HuH-7 (cell line): ENCODE measurements around the gene NOMO2.
"Not testable (repeated sequence)": the region's sequence is repeated elsewhere in the genome, so short reads cannot be mapped to it uniquely, and the experiment has no call there.

ENCODE experiments used
- DNase-seq: peaks from one replicate; pipeline ENCODE4 v3.0.0; 2011; ENCODE audit warnings: low spot score

The NOMO2 gene

DNA sequence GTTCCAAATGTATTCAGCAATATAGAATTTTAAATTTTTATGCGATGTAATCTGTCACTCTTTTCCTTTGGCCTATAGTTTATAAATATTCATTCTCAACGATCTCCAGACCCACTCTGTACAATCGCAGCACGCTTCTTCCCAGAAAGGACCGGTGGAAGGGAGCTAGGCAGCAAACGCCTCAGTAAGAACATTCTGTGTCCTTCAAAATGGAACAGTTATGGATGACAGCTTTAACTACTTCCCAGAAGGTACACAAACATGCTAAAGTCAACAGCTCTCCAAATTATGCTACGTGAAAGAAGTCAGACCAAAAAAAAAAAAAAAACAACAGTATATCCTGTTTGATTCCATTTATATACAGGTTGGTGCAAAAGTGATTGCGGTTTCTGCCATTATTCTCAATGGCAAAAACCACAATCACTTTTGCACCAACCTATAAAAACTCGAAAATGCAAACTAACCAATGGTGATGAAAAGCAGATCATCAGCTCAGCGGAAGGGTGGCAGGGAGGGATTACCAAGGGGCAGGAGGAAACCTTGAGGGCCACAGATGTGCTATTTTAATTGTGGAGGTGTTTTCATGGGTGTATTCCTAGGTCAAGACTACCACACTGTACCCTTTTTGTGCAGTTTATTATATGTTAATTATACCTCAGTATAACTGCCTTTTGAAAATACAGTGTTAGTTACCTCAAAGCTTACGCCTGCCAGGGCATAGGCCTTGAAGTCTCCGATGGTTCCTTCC lies 43.2 kb downstream of the NOMO2 start:
- DNase-seq = not testable (repeated sequence)

DNA sequence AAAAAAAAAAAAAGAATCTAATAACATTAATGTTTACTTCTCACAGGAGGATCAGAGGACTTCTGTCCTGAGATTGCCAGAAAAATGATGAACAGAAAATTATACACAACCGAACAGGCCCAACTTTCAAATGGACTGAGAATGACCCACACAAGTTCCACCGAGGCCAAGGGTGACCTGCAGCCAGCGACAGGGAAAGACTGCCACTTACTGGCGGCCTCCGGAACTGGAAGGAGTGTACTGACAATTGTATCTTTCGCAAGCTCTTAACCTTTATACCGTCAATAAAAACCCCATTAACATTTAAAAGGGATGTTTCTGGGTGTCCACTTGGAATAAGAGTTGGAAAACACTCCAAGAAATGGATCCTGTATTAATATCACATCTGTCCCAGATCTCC lies 63.5 kb downstream of the NOMO2 start:
- not testable (repeated sequence) for DNase-seq

DNA sequence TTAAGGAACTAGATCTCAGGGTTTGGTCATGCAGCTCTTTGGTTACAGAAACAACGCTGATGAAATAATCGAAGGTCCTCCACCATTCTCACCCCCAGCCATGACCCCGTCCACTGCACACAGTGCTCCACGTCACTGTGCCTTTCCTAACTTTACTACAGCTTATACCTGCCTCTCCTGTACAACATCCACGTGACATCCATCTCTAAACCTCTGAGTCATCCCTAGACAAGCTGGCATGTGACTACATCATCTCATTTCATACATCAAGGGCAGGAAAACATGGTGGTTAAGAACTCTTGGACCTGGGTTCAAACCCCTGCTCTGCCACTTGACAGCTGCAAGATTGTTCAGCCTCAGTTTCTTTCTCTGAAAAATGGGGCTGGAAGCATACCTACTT lies 64.9 kb downstream of the NOMO2 start:
- not testable (repeated sequence) for DNase-seq

DNA sequence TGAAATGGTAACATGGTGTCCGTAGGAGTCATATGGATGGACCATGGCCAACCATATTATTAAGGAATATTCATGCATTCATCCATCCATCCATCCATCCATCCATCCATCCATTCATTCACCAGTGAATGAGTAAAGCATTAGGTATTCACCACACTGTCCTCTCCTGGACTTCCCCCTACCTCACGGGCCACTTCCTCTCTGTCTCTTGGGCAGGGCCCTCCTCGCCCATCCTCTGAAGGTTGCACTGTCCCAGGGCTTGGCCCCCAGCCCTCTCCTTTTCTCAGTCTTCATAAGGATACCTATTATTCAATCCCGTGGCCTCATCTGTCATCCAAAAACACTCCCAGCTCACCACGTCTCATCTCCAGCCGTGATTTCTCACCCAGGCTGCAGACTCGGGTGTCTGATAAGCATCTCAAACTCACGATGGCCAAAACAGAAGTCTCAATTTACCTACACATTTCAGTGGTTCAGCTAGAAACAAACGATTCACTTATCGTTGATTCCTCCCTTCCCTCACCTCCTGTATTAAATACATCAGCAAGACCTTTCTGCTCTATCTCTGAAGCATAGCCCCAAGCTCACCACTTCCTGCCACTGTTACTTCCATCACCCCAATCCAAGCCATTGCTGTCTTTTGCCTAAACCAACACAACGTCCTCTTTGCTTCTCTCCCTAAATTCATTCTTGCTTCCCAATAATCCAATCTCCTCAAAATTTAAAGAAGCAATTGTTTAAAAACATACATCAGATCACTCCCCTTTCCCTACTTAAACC lies 69.6 kb downstream of the NOMO2 start:
- DNase-seq = not testable (repeated sequence)

DNA sequence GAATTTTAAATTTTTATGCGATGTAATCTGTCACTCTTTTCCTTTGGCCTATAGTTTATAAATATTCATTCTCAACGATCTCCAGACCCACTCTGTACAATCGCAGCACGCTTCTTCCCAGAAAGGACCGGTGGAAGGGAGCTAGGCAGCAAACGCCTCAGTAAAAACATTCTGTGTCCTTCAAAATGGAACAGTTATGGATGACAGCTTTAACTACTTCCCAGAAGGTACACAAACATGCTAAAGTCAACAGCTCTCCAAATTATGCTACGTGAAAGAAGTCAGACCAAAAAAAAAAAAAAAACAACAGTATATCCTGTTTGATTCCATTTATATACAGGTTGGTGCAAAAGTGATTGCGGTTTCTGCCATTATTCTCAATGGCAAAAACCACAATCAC lies 125.9 kb downstream of the NOMO2 start:
- not testable (repeated sequence) for DNase-seq

DNA sequence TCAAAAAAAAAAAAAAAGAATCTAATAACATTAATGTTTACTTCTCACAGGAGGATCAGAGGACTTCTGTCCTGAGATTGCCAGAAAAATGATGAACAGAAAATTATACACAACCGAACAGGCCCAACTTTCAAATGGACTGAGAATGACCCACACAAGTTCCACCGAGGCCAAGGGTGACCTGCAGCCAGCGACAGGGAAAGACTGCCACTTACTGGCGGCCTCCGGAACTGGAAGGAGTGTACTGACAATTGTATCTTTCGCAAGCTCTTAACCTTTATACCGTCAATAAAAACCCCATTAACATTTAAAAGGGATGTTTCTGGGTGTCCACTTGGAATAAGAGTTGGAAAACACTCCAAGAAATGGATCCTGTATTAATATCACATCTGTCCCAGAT lies 146.1 kb downstream of the NOMO2 start:
- DNase-seq = not testable (repeated sequence)

DNA sequence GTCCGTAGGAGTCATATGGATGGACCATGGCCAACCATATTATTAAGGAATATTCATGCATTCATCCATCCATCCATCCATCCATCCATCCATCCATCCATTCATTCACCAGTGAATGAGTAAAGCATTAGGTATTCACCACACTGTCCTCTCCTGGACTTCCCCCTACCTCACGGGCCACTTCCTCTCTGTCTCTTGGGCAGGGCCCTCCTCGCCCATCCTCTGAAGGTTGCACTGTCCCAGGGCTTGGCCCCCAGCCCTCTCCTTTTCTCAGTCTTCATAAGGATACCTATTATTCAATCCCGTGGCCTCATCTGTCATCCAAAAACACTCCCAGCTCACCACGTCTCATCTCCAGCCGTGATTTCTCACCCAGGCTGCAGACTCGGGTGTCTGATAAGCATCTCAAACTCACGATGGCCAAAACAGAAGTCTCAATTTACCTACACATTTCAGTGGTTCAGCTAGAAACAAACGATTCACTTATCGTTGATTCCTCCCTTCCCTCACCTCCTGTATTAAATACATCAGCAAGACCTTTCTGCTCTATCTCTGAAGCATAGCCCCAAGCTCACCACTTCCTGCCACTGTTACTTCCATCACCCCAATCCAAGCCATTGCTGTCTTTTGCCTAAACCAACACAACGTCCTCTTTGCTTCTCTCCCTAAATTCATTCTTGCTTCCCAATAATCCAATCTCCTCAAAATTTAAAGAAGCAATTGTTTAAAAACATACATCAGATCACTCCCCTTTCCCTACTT lies 152.2 kb downstream of the NOMO2 start:
- not testable (repeated sequence) for DNase-seq

DNA sequence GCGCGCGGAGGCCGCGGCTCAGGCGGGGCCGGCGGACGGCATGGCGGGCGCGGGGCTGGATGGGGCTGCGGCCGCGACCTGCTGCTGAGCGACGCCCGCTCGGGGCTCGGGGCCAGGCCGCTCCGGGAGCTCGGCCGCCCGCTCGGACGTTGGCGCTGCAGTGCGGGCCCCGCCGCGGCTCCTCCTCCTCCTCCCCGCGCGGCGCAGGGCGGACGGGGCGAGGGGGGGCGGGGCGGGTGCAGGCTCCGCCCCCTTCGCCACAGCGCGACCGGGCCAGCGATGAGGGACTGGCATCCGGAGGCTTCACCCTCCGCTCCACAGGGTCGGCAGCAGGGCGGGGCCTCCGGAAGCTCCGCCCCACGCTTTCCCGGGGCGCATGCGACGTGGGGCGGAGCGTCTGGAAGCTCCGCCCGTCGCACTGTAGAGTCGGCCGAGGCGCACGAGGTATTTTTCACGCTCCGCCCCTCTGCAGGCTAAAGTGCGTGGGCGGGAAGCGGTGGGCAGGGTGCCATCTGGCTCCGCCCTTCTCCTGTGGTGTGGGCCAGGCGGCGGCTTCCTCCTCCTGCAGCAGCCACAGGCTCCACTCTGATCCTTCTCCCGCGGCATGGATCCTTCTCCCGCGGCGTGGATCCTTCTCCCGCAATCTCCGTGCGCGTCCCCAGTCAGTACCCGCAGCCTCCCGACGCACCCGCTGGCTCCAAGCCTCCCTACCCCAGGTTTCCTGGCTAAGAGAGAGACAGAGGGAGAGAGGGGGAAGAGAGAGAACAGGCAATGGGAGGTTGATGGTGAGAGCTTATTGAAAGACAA lies 159.8 kb downstream of the NOMO2 start:
- DNase-seq = not testable (repeated sequence)

DNA sequence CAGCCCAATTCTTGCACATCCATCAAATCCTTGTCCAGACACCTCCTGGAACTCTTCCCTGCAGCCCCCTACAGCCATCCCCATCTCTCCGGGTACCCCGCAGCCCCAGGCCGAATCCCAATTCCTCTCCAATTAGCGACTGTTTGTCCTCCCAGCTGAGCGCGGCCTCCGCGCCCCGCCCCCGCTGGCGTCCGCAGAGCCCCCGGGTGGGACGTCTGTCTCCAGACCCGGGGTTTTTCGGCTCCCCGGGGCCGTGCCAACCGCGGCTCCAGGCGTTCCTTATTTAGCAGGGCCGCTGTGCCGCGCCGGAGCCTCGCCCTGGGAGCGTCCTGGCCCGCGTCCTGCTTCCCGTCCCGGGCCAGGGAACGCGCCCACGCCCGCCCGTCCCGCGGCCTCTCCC lies 160.7 kb downstream of the NOMO2 start:
- DNase-seq = not testable (repeated sequence)

DNA sequence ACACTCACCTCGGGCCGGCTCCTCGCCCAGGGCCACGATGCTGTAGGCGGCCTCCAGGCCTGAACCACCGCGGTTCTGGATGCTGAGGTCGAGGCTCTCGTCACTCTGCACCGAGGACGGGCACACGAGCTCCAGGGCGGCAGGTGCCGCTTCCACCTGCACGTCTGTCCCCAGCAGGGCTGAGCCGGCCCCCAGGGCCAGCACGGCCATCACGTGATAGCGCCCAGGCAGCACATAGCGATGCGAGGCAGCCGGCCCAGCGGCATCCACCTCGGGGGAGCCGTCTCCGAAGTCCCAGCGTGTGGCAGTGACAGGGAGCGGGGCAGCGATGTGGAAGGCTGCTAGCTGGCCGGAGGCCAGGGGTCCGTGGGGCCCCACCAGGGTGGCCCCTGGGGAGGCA lies 167.5 kb downstream of the NOMO2 start:
- DNase-seq = not testable (repeated sequence)

DNA sequence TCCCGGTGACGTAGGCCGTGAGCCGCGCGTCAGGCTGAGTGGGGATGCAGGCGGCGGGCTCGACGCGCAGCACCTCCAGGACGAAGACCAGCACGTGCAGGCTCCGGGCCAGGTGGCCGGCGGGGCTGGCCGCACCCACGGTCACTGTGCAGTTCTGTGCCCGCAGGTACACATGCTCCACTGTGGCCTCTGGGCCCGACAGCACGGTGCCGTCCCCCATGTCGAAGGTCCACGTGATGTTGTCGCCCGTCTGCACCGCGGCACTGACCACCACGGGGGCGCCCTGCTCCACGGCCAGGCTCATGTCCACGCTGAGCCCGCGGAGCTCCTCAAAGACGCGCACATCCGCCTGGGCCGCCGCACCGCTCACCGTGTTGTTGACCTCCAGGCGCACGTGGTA lies 174.1 kb downstream of the NOMO2 start:
- DNase-seq = not testable (repeated sequence)

DNA sequence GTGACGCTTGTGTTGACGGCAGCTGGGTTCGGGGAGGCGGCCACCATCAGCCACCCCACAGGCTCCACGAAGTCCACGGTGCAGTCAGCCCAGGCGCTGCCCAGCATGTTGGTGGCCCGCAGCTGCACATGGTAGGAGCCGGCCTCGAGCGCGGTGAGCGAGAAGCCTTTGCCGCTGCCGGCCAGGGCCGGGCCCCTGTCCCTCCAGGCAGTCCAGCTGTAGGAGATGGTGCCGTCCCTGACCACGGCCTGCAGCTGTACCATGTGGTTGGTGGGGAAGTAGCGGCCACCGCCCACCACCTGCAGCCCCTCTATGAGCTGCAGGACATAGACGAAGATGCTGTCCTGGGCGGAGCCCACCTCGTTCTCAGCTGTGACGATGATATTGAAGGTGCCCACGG lies 175.4 kb downstream of the NOMO2 start:
- not testable (repeated sequence) for DNase-seq

DNA sequence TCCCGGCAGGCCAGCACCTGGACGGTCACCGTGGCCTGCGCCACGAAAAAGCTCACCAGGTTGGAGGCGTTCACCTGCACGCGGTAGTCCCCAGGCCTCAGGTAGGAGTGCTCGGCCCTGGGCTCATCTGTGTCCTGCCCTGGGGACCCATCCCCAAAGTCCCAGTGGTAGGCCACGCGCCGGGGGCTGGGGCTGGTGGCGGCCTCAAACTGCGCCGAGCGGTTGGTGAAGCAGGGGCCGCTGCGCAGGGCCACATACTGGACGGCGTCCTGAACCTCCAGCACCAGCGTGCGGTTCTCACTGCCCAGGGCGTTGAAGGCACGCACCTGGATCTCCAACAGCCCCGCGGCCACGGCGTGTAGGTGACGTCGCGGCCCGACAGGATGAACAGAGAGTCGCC lies 176.6 kb downstream of the NOMO2 start:
- DNase-seq = not testable (repeated sequence)

DNA sequence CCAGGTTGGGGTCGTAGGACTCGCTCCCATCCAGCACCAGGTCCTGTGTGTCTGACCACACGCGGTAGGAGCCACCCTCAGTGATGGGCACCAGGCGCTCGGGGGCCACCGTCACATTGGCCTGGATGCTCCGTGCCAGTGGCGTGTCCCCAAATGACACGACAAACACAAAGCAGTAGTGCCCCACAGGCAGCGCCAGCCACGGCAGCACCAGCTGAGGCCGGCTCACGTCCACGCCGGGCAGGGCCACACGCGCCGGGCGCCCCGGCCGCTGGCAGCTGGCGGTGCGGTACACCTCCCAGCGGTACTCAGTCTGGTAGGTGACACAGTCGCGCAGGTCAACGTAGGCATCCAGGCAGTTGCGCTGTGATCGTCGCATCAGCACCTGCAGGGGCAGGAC lies 177.0 kb downstream of the NOMO2 start:
- DNase-seq = not testable (repeated sequence)

DNA sequence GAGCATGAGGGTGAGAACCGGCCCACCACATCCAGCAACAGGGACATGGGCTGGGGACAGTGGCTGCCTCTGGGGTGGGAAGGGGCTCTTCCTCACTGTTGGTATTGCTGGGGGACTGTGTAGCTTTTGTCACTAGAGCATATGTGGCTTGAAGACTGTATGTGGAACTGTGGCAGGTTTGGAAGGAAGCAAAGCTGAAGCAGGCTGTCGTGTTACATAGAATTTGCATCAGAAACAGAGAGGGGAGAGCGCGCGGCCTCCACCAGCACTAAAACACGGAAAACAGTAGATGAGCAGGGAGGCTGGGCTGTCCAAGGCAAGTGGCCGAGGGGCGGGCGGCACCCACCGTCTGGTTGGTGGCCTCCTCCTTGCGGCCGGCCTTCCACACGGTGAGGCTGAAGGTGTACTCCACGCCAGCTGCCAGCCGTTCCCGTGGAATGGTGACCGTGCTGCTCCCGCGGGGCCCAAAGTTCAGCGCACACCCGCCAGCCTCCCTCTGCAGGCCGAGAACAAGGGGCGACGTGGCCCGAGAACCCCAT lies 177.7 kb downstream of the NOMO2 start:
- DNase-seq = not testable (repeated sequence)

DNA sequence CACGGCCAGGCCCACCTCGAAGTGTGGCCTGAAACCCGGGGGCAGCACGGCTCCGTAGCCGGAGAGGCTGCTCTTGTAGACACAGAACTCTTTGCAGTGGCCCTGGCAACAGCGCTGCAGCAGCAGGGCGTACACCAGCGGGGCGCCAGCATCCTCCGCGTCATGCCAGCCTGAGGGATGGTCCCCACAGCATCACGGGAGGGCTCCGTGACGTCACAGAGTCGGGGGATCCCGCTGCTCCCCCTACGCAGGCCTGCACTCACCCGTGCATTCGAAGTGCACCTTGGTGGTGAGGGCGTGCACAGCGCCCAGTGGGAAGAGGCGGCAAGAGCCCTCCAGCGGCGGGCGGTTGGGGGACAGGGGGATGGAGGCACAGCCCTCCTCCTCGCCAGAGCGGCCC lies 179.2 kb downstream of the NOMO2 start:
- not testable (repeated sequence) for DNase-seq
